AG09319 (cell line): ENCODE data around the gene DYNLT4.
A peak's percentile ranks its signal among the peaks of the same experiment; 100 is the strongest.
"Not testable (repeated sequence)": the region's sequence is repeated elsewhere in the genome, so short reads cannot be mapped to it uniquely, and the experiment has no call there.

Experiments used
- DNase-seq: peaks from one replicate; pipeline ENCODE4 v3.0.0-alpha.2; 2010; ENCODE audit warnings: low read depth; ENCODE audit errors: extremely low read depth
- CTCF ChIP-seq: IDR thresholded peaks from 2 replicates; pipeline ENCODE4 v1.5.1; 2011; ENCODE audit warnings: low read depth, mild to moderate bottlenecking, inconsistent platforms, low read length, moderate library complexity

DYNLT4 gene

GRCh38 chr1:44803312-44804095 is 3.6 kb downstream of the DYNLT4 start:
- no peak for DNase-seq
- TF ChIP-seq CTCF, result no peak

- no peak for DNase-seq
- no peak for TF ChIP-seq CTCF
Measured at GRCh38 chr1:44803062-44803311, 4.2 kb downstream of the DYNLT4 start.

- no peak for TF ChIP-seq CTCF
- no peak for DNase-seq
Measured at GRCh38 chr1:44802306-44803061, 4.7 kb downstream of the DYNLT4 start.

GRCh38 chr1:44801491-44802305 is 5.5 kb downstream of the DYNLT4 start:
- no peak for DNase-seq

GRCh38 chr1:44799770-44800584 is 7.2 kb downstream of the DYNLT4 start, which contains the start of gene PLK3:
Gene PLK3, plus strand, starts transcription at chr1:44800377. Its CDS starts 87 bp downstream, at chr1:44800464.
- peak; percentile 93 for TF ChIP-seq CTCF
- peak; percentile 97 for DNase-seq

More at GRCh38 chr1:44801491-44802305, 5.5 kb downstream of the DYNLT4 start:
- no peak for TF ChIP-seq CTCF

- DNase-seq, result no peak
- no peak for TF ChIP-seq CTCF
Measured at GRCh38 chr1:44798481-44799365, 8.4 kb downstream of the DYNLT4 start.

GRCh38 chr1:44797886-44798285 is 9.3 kb downstream of the DYNLT4 start:
- not testable (repeated sequence) for DNase-seq
